ENCODE results near the gene TSC22D3. TPM values are rescaled to one million over a fixed set of nuclear protein-coding genes. Genes with fewer than 3 reads are reported as not detected.
"Not testable (repeated sequence)": the region's sequence is repeated elsewhere in the genome, so short reads cannot be mapped to it uniquely, and the experiment has no call there.

The TSC22D3 gene
- total and polyA plus RNA-seq, 4 donors: 117 to 447 (median 303) TPM

DNA sequence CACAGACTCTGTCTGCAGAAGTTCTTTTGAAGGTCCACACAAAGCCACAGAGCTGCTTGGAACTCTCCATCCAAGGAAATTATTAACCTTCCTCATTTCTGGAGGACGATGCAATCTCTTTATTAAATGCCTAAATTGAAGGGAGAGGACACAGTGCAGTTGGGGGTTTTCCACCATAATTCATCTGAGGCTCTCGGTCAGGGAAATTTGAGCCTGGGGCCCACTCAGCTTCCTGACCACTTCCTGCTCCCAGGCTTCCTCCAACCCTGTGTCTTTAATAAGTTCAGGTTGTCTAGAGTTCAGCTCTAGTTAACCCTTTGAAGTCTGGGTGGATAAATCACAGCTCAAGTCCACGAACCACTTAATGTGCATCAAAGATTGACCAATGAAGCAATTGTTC, 88.8 kb downstream of the TSC22D3 start:
- ATAC-seq (ENCODE audit: insufficient read depth, low FRiP score) (no peak), DNase-seq (no peak)
- whole genome bisulfite sequencing, 2 donors: 25 to 29% methylated on average over 3 of the region's 3 CpGs
- Histone ChIP-seq H3K27me3 (ENCODE audit: control insufficient read depth in 3 of 3, insufficient read depth in 3 of 3, low read length in 2 of 3) (peaks cover 0 to 14% (median 10%) of the 10 kb centered on the region in 3 donors), H3K27ac (ENCODE audit: low read depth in 1 of 2, low read length in 1 of 2) (no peak overlapping the region), H3K4me3 (no peak overlapping the region), H3K4me1 (ENCODE audit: control insufficient read depth in 5 of 5, insufficient read depth in 5 of 5, low read length in 5 of 5) (peaks cover 0 to 23% (median 5%) of the 10 kb centered on the region in 5 donors), H3K9ac (ENCODE audit: insufficient read depth in 1 of 2, low read length in 2 of 2) (no peak overlapping the region), H3K36me3 (ENCODE audit: control insufficient read depth in 4 of 4, insufficient read depth in 4 of 4, low read length in 4 of 4) (no peaks in the 10 kb centered on the region), H3K9me3 (ENCODE audit: control insufficient read depth in 4 of 4, insufficient read depth in 3 of 4, low read length in 3 of 4) (peaks cover 0 to 1% (median 0%) of the 10 kb centered on the region in 4 donors)
- TF ChIP-seq, protein P1, sequence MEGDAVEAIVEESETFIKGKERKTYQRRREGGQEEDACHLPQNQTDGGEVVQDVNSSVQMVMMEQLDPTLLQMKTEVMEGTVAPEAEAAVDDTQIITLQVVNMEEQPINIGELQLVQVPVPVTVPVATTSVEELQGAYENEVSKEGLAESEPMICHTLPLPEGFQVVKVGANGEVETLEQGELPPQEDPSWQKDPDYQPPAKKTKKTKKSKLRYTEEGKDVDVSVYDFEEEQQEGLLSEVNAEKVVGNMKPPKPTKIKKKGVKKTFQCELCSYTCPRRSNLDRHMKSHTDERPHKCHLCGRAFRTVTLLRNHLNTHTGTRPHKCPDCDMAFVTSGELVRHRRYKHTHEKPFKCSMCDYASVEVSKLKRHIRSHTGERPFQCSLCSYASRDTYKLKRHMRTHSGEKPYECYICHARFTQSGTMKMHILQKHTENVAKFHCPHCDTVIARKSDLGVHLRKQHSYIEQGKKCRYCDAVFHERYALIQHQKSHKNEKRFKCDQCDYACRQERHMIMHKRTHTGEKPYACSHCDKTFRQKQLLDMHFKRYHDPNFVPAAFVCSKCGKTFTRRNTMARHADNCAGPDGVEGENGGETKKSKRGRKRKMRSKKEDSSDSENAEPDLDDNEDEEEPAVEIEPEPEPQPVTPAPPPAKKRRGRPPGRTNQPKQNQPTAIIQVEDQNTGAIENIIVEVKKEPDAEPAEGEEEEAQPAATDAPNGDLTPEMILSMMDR (IDR thresholded peaks at IDR 0.05; ENCODE audit: control extremely low read depth, extremely low read depth): no peak

DNA sequence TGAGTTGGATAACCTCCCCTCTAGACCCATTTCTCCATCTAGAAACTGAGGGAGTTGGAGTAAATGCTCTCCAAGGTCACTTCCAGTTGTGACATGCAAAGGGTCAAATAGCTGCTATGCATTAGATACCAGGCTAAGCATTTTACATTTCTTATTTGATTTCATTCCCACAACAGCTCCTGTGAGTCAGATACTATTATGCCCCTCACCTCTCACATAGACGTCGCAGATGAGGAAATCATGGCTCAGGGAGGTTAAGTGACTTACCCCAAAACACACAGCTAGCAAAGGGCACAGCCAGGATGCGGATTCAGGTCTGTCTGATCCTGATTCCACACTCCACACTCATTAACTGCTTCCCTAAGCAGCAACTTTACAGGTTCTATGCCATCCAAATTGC, 89.6 kb downstream of the TSC22D3 start:
- Histone ChIP-seq H3K9me3 (ENCODE audit: control insufficient read depth in 4 of 4, insufficient read depth in 3 of 4, low read length in 3 of 4) (peaks cover 0 to 1% (median 0%) of the 10 kb centered on the region in 4 donors), H3K4me1 (ENCODE audit: control insufficient read depth in 5 of 5, insufficient read depth in 5 of 5, low read length in 5 of 5) (peaks cover 0 to 23% (median 5%) of the 10 kb centered on the region in 5 donors), H3K27ac (ENCODE audit: low read depth in 1 of 2, low read length in 1 of 2) (peak overlapping the region in 1 of 2 donors; percentile 57), H3K9ac (ENCODE audit: insufficient read depth in 1 of 2, low read length in 2 of 2) (no peak overlapping the region), H3K27me3 (ENCODE audit: control insufficient read depth in 3 of 3, insufficient read depth in 3 of 3, low read length in 2 of 3) (peaks cover 0 to 9% (median 9%) of the 10 kb centered on the region in 3 donors), H3K4me3 (no peak overlapping the region), H3K36me3 (ENCODE audit: control insufficient read depth in 4 of 4, insufficient read depth in 4 of 4, low read length in 4 of 4) (no peaks in the 10 kb centered on the region)
- ATAC-seq (ENCODE audit: insufficient read depth, low FRiP score) (no peak), DNase-seq (no peak)
- TF ChIP-seq, protein P1 (IDR thresholded peaks at IDR 0.05; ENCODE audit: control extremely low read depth, extremely low read depth): no peak
- 69 to 82% methylated on average over 3 of the region's 3 CpGs for WGBS, 2 donors

DNA sequence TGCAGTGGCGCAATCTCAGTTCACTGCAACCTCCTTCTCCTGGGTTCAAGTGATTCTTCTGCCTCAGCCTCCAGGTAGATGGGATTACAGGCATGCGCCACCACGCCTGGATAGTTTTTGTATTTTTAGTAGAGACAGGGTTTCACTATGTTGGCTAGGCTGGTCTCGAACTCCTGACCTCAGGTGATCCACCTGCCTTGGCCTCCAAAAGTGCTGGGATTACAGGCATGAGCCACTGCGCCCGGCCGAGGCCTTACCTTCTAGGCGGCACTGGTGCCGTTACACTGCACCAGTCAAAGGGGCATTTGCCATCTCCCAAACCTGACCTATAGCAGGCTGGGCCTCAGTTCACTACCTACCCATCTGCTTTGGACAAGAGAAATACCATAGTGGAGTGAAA, 90.0 kb downstream of the TSC22D3 start:
- H3K27ac ChIP-seq (ENCODE audit: low read depth in 1 of 2, low read length in 1 of 2): peak overlapping the region in 1 of 2 donors; percentile 57
- H3K36me3 ChIP-seq (ENCODE audit: control insufficient read depth in 4 of 4, insufficient read depth in 4 of 4, low read length in 4 of 4): not testable (repeated sequence)
- 90% methylated on average over 9 of the region's 9 CpGs for WGBS, 2 donors

DNA sequence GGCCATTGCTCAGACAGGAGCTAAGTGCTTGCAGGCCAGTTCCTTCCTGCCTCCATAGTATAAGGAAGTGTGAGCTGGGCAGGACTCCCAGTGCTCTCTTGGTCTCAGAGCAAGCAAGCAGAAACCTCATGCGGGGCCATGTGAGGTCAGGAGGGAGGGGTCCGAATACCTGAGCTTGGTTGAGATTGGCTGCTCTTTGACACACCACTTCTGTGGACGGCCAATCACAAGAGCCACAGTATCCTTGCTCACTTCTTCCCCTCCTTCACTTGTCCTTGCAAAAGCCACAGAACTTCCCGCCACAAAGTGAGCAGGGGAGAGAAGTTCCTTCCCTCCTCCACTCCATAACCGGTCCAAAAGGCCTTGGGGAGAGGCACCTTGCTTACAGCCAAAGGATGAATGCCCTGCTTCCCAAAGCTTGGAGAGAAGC, 90.6 kb downstream of the TSC22D3 start:
- Histone ChIP-seq H3K4me3 (no peak overlapping the region), H3K27me3 (ENCODE audit: control insufficient read depth in 3 of 3, insufficient read depth in 3 of 3, low read length in 2 of 3) (peaks cover 0 to 15% (median 6%) of the 10 kb centered on the region in 3 donors), H3K4me1 (ENCODE audit: control insufficient read depth in 5 of 5, insufficient read depth in 5 of 5, low read length in 5 of 5) (peaks cover 0 to 25% (median 5%) of the 10 kb centered on the region in 5 donors), H3K9ac (ENCODE audit: insufficient read depth in 1 of 2, low read length in 2 of 2) (no peak overlapping the region), H3K36me3 (ENCODE audit: control insufficient read depth in 4 of 4, insufficient read depth in 4 of 4, low read length in 4 of 4) (no peaks in the 10 kb centered on the region), H3K27ac (ENCODE audit: low read depth in 1 of 2, low read length in 1 of 2) (peak overlapping the region; percentile 17 to 57), H3K9me3 (ENCODE audit: control insufficient read depth in 4 of 4, insufficient read depth in 3 of 4, low read length in 3 of 4) (peaks cover 0 to 1% (median 0%) of the 10 kb centered on the region in 4 donors)
- TF ChIP-seq, protein P1 (IDR thresholded peaks at IDR 0.05; ENCODE audit: control extremely low read depth, extremely low read depth): no peak
- WGBS, 2 donors: 11 to 37% methylated on average over 5 of the region's 5 CpGs
- peak in 1 of 3 donors; percentile 43 for DNase-seq
- ATAC-seq (ENCODE audit: insufficient read depth, low FRiP score): peak; percentile 81

More for the DNA sequence above, 90.0 kb downstream of the TSC22D3 start:
- H3K27me3 ChIP-seq (ENCODE audit: control insufficient read depth in 3 of 3, insufficient read depth in 3 of 3, low read length in 2 of 3); H3K9me3 ChIP-seq (ENCODE audit: control insufficient read depth in 4 of 4, insufficient read depth in 3 of 4, low read length in 3 of 4); ATAC-seq (ENCODE audit: insufficient read depth, low FRiP score); H3K4me3 ChIP-seq; H3K9ac ChIP-seq (ENCODE audit: insufficient read depth in 1 of 2, low read length in 2 of 2); DNase-seq: not testable (repeated sequence)
- peaks cover 0 to 23% (median 5%) of the 10 kb centered on the region in 5 donors for H3K4me1 ChIP-seq (ENCODE audit: control insufficient read depth in 5 of 5, insufficient read depth in 5 of 5, low read length in 5 of 5)
